Mammary epithelial cell (primary cell): ENCODE data around the gene NEDD8.

Experiments
- CTCF ChIP-seq, 2 donors: IDR thresholded peaks in 1 of 2; conservative IDR thresholded peaks in 1 of 2; 2 replicates each; pipeline ENCODE4 v1.5.1; 2011 to 2012; ENCODE audit warnings: inconsistent platforms in 2 of 2, low read length in 2 of 2, mild to moderate bottlenecking in 2 of 2, control low read depth in 1 of 2, low read depth in 1 of 2; ENCODE audit not compliant: insufficient read depth in 1 of 2; ENCODE audit errors: extremely low read depth in 1 of 2
- EZH2 ChIP-seq: IDR thresholded peaks from 2 replicates; pipeline ENCODE4 v1.6.1; 2012; ENCODE audit warnings: low read length, inconsistent platforms, borderline replicate concordance

- no peak for TF ChIP-seq CTCF (conservative IDR thresholded peaks at IDR 0.05 in 1 of 2, IDR thresholded peaks at IDR 0.05 in 1 of 2; ENCODE audit: extremely low read depth in 1 of 2, insufficient read depth in 1 of 2, low read depth in 1 of 2, low read length in 2 of 2)
- TF ChIP-seq EZH2: no peak
Observed at GRCh38 chr14:24232645-24233537, 724 bp upstream of the NEDD8 start, which contains the start of gene GMPR2.
